Epithelial cell of proximal tubule (primary cell): ENCODE results near the gene FOXO4. TPM values are rescaled to one million over a fixed set of nuclear protein-coding genes. Genes with fewer than 3 reads are reported as not detected.

ENCODE experiments used
- DNase-seq: peaks from one replicate; pipeline ENCODE4 v3.0.0-alpha.2; 2011; ENCODE audit warnings: low read depth
- H3K4me3 ChIP-seq: 2 replicates; pipeline ENCODE4 v1.5.1; 2011; ENCODE audit warnings: low read depth, mild to moderate bottlenecking, low read length
- CTCF ChIP-seq: conservative IDR thresholded peaks from 2 replicates; pipeline ENCODE4 v1.5.1; 2012; ENCODE audit warnings: low read depth, mild to moderate bottlenecking, low read length
- total RNA-seq: library from RNA; depleted of rRNA; stranded (reverse); fragments of >200 nt; gene quantifications from 2 replicates; pipeline ENCODE4 v1.2.3, GENCODE V29; 2015

Gene FOXO4
- total RNA-seq, 1 donor from 2014 or later: 4.7 TPM

GRCh38 chrX:71106427-71106826, 10.8 kb downstream of the FOXO4 start, which contains the start of gene CXorf65:
Gene CXorf65 (minus strand): TSS chrX:71106740. CDS start chrX:71106556, 184 bp downstream.
- H3K4me3 ChIP-seq: no peak within 1 kb of the TSS
- TF ChIP-seq CTCF: no peak
- DNase-seq: no peak

- DNase-seq: no peak
- H3K4me3 ChIP-seq: no peak overlapping the region
- TF ChIP-seq CTCF: no peak
Observed at GRCh38 chrX:71107245-71107644, 11.6 kb downstream of the FOXO4 start.

GRCh38 chrX:71107762-71108360, 12.2 kb downstream of the FOXO4 start:
- TF ChIP-seq CTCF: no peak
- no peak overlapping the region for H3K4me3 ChIP-seq
- no peak for DNase-seq

- no peak overlapping the region for H3K4me3 ChIP-seq
- DNase-seq: no peak
- no peak for TF ChIP-seq CTCF
Observed at GRCh38 chrX:71109051-71109450, 13.4 kb downstream of the FOXO4 start.

- TF ChIP-seq CTCF: no peak
- no peak for DNase-seq
- H3K4me3 ChIP-seq: no peak within 1 kb of the TSS
Observed at GRCh38 chrX:71111141-71111843, 15.6 kb downstream of the FOXO4 start, which contains the start of gene IL2RG. Gene IL2RG (minus strand): TSS chrX:71111577. CDS start chrX:71111539, 38 bp downstream.

- H3K4me3 ChIP-seq: no peak overlapping the region
- no peak for DNase-seq
- no peak for TF ChIP-seq CTCF
Observed at GRCh38 chrX:71111921-71112431, 16.3 kb downstream of the FOXO4 start.

- no peak overlapping the region for H3K4me3 ChIP-seq
- no peak for TF ChIP-seq CTCF
- no peak for DNase-seq
Observed at GRCh38 chrX:71117358-71117757, 21.7 kb downstream of the FOXO4 start.
